ENCODE data around the gene HOXC12.

The HOXC12 gene

GRCh38 chr12:54001283-54002187 lies 46.8 kb downstream of the HOXC12 start:
- H4K8ac ChIP-seq (ENCODE audit: low read depth, low read length), result no peak overlapping the region
- H4K12ac ChIP-seq (ENCODE audit: low read depth, low read length), result no peak overlapping the region
- H3K79me1 ChIP-seq (ENCODE audit: low read length), result no peaks in the 10 kb centered on the region
- H3K4me2 ChIP-seq (ENCODE audit: low read length), result no peak overlapping the region
- H3K18ac ChIP-seq (ENCODE audit: low read length), result no peak overlapping the region
- no peak overlapping the region for H2BK12ac ChIP-seq (ENCODE audit: low read length)
- WGBS (ENCODE audit: extremely low coverage, insufficient coverage, insufficient read length), result no CpG with 5 or more reads among the region's 8 CpGs
- no peaks in the 10 kb centered on the region for H3K36me3 ChIP-seq (ENCODE audit: control insufficient read depth in 1 of 2, insufficient read depth in 2 of 2, low read length in 2 of 2)
- no peak overlapping the region for H3K27ac ChIP-seq (ENCODE audit: low read depth, low read length)
- no peak overlapping the region for H2BK5ac ChIP-seq (ENCODE audit: low read depth, low read length, poor library complexity)
- no peak overlapping the region for H4K91ac ChIP-seq (ENCODE audit: low read depth, low read length)
- peaks cover 10% of the 10 kb centered on the region for H3K9me3 ChIP-seq (ENCODE audit: insufficient read depth, low read depth, low read length)
- H3K14ac ChIP-seq (ENCODE audit: low read length), result no peak overlapping the region
- H2AFZ ChIP-seq (ENCODE audit: insufficient read depth, low read length, poor library complexity), result no peak overlapping the region
- DNase-seq, result no peak
- H3K27me3 ChIP-seq (ENCODE audit: insufficient read depth, low read length), result peaks cover 97% of the 10 kb centered on the region
- peaks cover 0 to 3% of the 10 kb centered on the region in 2 experiments for H3K4me1 ChIP-seq (ENCODE audit: control insufficient read depth in 1 of 2, insufficient read depth in 2 of 2, low read length in 2 of 2)
- H3K23ac ChIP-seq (ENCODE audit: low read length), result no peak overlapping the region
- no peak overlapping the region for H2AK5ac ChIP-seq (ENCODE audit: low read length)
- H3K4me3 ChIP-seq (ENCODE audit: low read depth, low read length), result no peak overlapping the region
- H2BK120ac ChIP-seq (ENCODE audit: insufficient read depth, low read length, poor library complexity), result no peak overlapping the region
- no peaks in the 10 kb centered on the region for H3K79me2 ChIP-seq (ENCODE audit: control insufficient read depth, insufficient read depth, low read length, poor library complexity)
- H3K4ac ChIP-seq (ENCODE audit: low read depth, low read length), result no peak overlapping the region
- H3K9ac ChIP-seq (ENCODE audit: low read length), result no peak overlapping the region

- Histone ChIP-seq H2BK120ac (ENCODE audit: insufficient read depth, low read length, poor library complexity) (no peak overlapping the region), H4K91ac (ENCODE audit: low read depth, low read length) (no peak overlapping the region), H2AK5ac (ENCODE audit: low read length) (no peak overlapping the region), H3K4me2 (ENCODE audit: low read length) (no peak overlapping the region), H3K79me2 (ENCODE audit: control insufficient read depth, insufficient read depth, low read length, poor library complexity) (no peaks in the 10 kb centered on the region), H2BK12ac (ENCODE audit: low read length) (no peak overlapping the region), H3K14ac (ENCODE audit: low read length) (no peak overlapping the region), H3K9me3 (ENCODE audit: insufficient read depth, low read depth, low read length) (peaks cover 10% of the 10 kb centered on the region), H3K27ac (ENCODE audit: low read depth, low read length) (no peak overlapping the region), H3K36me3 (ENCODE audit: control insufficient read depth in 1 of 2, insufficient read depth in 2 of 2, low read length in 2 of 2) (no peaks in the 10 kb centered on the region), H2AFZ (ENCODE audit: insufficient read depth, low read length, poor library complexity) (no peak overlapping the region), H2BK5ac (ENCODE audit: low read depth, low read length, poor library complexity) (no peak overlapping the region), H3K4me1 (ENCODE audit: control insufficient read depth in 1 of 2, insufficient read depth in 2 of 2, low read length in 2 of 2) (peaks cover 0 to 3% of the 10 kb centered on the region in 2 experiments), H4K8ac (ENCODE audit: low read depth, low read length) (no peak overlapping the region), H3K27me3 (ENCODE audit: insufficient read depth, low read length) (peaks cover 95% of the 10 kb centered on the region), H3K79me1 (ENCODE audit: low read length) (no peaks in the 10 kb centered on the region), H3K4me3 (ENCODE audit: low read depth, low read length) (no peak overlapping the region), H4K12ac (ENCODE audit: low read depth, low read length) (no peak overlapping the region), H3K23ac (ENCODE audit: low read length) (no peak overlapping the region), H3K4ac (ENCODE audit: low read depth, low read length) (no peak overlapping the region), H3K9ac (ENCODE audit: low read length) (no peak overlapping the region), H3K18ac (ENCODE audit: low read length) (no peak overlapping the region)
- no peak for DNase-seq
- no CpG with 5 or more reads among the region's 19 CpGs for WGBS (ENCODE audit: extremely low coverage, insufficient coverage, insufficient read length)
These were observed 47.7 kb downstream of the HOXC12 start for GRCh38 chr12:54002278-54002914.

- no peak overlapping the region for H4K12ac ChIP-seq (ENCODE audit: low read depth, low read length)
- H2BK12ac ChIP-seq (ENCODE audit: low read length), result no peak overlapping the region
- no peak overlapping the region for H2BK120ac ChIP-seq (ENCODE audit: insufficient read depth, low read length, poor library complexity)
- H3K18ac ChIP-seq (ENCODE audit: low read length), result no peak overlapping the region
- H3K79me2 ChIP-seq (ENCODE audit: control insufficient read depth, insufficient read depth, low read length, poor library complexity), result no peaks in the 10 kb centered on the region
- no peaks in the 10 kb centered on the region for H3K36me3 ChIP-seq (ENCODE audit: control insufficient read depth in 1 of 2, insufficient read depth in 2 of 2, low read length in 2 of 2)
- H4K91ac ChIP-seq (ENCODE audit: low read depth, low read length), result no peak overlapping the region
- no peak overlapping the region for H3K23ac ChIP-seq (ENCODE audit: low read length)
- H3K4me3 ChIP-seq (ENCODE audit: low read depth, low read length), result no peak overlapping the region
- H3K79me1 ChIP-seq (ENCODE audit: low read length), result no peaks in the 10 kb centered on the region
- peaks cover 95% of the 10 kb centered on the region for H3K27me3 ChIP-seq (ENCODE audit: insufficient read depth, low read length)
- peaks cover 0 to 3% of the 10 kb centered on the region in 2 experiments for H3K4me1 ChIP-seq (ENCODE audit: control insufficient read depth in 1 of 2, insufficient read depth in 2 of 2, low read length in 2 of 2)
- no peak overlapping the region for H4K8ac ChIP-seq (ENCODE audit: low read depth, low read length)
- no peak overlapping the region for H3K4ac ChIP-seq (ENCODE audit: low read depth, low read length)
- no peak overlapping the region for H3K4me2 ChIP-seq (ENCODE audit: low read length)
- H3K27ac ChIP-seq (ENCODE audit: low read depth, low read length), result no peak overlapping the region
- no peak overlapping the region for H3K9ac ChIP-seq (ENCODE audit: low read length)
- WGBS (ENCODE audit: extremely low coverage, insufficient coverage, insufficient read length), result no CpG with 5 or more reads among the region's 19 CpGs
- no peak overlapping the region for H2AFZ ChIP-seq (ENCODE audit: insufficient read depth, low read length, poor library complexity)
- H2BK5ac ChIP-seq (ENCODE audit: low read depth, low read length, poor library complexity), result no peak overlapping the region
- DNase-seq, result no peak
- no peak overlapping the region for H3K14ac ChIP-seq (ENCODE audit: low read length)
- no peak overlapping the region for H2AK5ac ChIP-seq (ENCODE audit: low read length)
- H3K9me3 ChIP-seq (ENCODE audit: insufficient read depth, low read depth, low read length), result peaks cover 10% of the 10 kb centered on the region
These were observed 48.2 kb downstream of the HOXC12 start for GRCh38 chr12:54002915-54003389.

GRCh38 chr12:54003625-54004024 lies 48.9 kb downstream of the HOXC12 start:
- Histone ChIP-seq H3K36me3 (ENCODE audit: control insufficient read depth in 1 of 2, insufficient read depth in 2 of 2, low read length in 2 of 2) (no peaks in the 10 kb centered on the region), H3K4ac (ENCODE audit: low read depth, low read length) (no peak overlapping the region), H2BK12ac (ENCODE audit: low read length) (no peak overlapping the region), H3K27ac (ENCODE audit: low read depth, low read length) (no peak overlapping the region), H2AK5ac (ENCODE audit: low read length) (no peak overlapping the region), H3K9me3 (ENCODE audit: insufficient read depth, low read depth, low read length) (peaks cover 7% of the 10 kb centered on the region), H4K8ac (ENCODE audit: low read depth, low read length) (no peak overlapping the region), H3K4me2 (ENCODE audit: low read length) (no peak overlapping the region), H3K14ac (ENCODE audit: low read length) (no peak overlapping the region), H3K27me3 (ENCODE audit: insufficient read depth, low read length) (peaks cover 94% of the 10 kb centered on the region), H2BK5ac (ENCODE audit: low read depth, low read length, poor library complexity) (no peak overlapping the region), H3K79me2 (ENCODE audit: control insufficient read depth, insufficient read depth, low read length, poor library complexity) (no peaks in the 10 kb centered on the region), H3K79me1 (ENCODE audit: low read length) (no peaks in the 10 kb centered on the region), H3K23ac (ENCODE audit: low read length) (no peak overlapping the region), H4K12ac (ENCODE audit: low read depth, low read length) (no peak overlapping the region), H3K4me3 (ENCODE audit: low read depth, low read length) (no peak overlapping the region), H3K4me1 (ENCODE audit: control insufficient read depth in 1 of 2, insufficient read depth in 2 of 2, low read length in 2 of 2) (peaks cover 0 to 3% of the 10 kb centered on the region in 2 experiments), H2BK120ac (ENCODE audit: insufficient read depth, low read length, poor library complexity) (no peak overlapping the region), H2AFZ (ENCODE audit: insufficient read depth, low read length, poor library complexity) (no peak overlapping the region), H4K91ac (ENCODE audit: low read depth, low read length) (no peak overlapping the region), H3K9ac (ENCODE audit: low read length) (no peak overlapping the region), H3K18ac (ENCODE audit: low read length) (no peak overlapping the region)
- no peak for DNase-seq
- no CpG with 5 or more reads among the region's 3 CpGs for WGBS (ENCODE audit: extremely low coverage, insufficient coverage, insufficient read length)
